ENCODE measurements around the gene ANKRD9.

Gene ANKRD9

DNA sequence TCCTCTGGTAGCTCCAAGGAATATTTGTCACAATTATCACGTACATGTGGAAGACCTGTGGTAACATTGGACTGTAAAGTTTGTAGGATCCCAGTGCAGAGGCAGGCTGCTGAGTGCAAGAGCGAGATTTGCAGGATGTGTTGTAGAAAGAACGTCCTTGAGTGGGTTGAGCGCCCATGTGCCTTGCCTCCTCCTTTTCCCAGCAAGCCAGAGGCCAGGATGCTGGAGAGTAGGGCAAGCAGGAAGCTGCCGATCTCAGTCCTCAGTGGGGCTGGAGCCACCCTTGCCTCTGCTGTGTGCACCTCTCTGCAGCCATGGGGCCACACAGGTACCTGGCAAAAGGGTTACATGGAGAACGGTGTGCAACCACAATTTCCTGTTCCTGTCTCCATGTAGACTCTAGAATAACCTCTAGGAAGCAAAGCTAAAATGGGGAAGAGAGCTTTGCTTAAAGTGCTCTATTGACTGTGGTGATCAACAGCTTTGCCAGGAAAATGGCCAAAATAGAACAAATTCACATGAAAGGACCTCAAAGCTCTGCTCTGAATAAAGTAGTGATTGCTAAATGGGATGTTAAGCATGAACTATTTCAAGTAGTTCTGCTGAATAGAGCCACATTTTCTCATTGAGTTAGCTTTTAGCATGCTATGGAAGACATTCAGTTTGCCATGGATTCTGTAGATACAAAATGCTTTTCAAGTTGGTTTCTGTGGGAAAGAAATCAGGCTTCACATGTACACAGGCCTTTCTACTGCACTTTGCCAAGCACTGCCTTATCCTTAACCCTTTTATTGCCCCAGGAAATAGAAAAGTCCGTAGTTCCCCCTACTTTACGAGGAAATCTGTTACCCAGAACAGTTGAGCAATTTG lies 37.4 kb downstream of the ANKRD9 start:
- no peak for DNase-seq (ENCODE audit: low spot score)

GRCh38 chr14:102469261-102469660 lies 40.3 kb downstream of the ANKRD9 start:
- DNase-seq (ENCODE audit: low spot score), result no peak

GRCh38 chr14:102464846-102465341 lies 44.7 kb downstream of the ANKRD9 start:
- no peak for DNase-seq (ENCODE audit: low spot score)

GRCh38 chr14:102464006-102464405 lies 45.6 kb downstream of the ANKRD9 start:
- DNase-seq (ENCODE audit: low spot score), result no peak

- no peak for DNase-seq (ENCODE audit: low spot score)
These were observed 47.2 kb downstream of the ANKRD9 start for GRCh38 chr14:102462391-102462790.

DNA sequence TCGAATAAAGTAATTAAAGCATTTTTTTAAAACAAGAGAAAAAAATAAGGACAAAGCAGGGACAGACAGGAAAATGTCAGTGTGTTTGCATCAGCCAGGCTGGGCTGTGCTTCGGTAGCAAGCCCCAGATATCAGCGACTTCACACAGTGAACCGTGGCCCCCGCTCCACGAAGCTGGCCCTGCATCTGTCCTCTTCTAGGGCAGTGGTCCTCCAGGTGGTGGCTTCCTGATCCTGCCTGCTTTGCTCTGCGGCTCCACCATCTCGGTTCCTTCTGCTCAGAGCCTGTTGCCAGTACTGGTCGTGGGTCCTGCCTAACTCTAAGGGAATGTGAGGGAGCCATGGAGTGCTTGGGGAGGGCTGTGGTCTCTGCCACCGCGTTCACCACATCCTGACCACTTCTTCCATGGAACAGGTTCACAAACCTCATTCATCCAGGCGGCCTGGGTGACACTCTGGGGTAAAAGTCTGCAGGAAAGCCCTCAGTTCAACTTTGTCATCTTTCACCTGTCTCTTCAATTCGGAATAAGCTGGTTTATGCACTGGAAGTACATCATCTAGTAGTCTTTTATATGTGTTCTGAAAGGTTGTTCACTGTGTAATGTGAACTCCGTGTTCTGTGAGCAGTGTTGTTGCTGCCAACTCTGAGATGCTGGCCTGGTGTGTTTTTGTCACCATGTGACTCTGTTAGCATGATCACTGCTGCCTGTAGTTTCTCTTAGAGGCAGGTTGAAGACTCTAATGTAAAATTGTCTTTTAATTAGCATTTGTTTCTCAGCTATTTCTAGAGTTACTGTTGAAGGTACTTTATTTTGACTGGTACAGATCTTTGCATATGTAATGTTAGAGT lies 47.9 kb downstream of the ANKRD9 start:
- no peak for DNase-seq (ENCODE audit: low spot score)

DNA sequence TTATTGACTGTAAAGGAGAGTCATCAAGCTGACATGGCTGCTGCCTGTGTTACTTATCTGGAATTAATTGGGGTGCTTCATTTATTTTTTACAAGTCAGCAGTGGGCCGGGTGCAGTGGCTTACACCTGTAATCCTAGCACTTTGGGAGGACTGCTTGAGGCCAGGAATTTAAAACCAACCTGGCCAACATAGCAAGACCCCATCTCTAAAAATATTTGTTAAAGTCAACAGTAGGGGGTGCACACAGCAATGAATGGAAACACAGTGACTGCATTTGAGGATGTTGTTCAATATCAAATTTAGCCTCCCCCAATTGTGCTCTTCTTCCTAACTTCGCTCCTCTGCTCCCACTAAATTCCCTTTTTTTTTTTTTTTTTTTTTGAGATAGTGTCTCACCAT lies 52.1 kb downstream of the ANKRD9 start:
- DNase-seq (ENCODE audit: low spot score), result no peak

GRCh38 chr14:102454711-102455110 lies 54.9 kb downstream of the ANKRD9 start:
- no peak for DNase-seq (ENCODE audit: low spot score)

DNA sequence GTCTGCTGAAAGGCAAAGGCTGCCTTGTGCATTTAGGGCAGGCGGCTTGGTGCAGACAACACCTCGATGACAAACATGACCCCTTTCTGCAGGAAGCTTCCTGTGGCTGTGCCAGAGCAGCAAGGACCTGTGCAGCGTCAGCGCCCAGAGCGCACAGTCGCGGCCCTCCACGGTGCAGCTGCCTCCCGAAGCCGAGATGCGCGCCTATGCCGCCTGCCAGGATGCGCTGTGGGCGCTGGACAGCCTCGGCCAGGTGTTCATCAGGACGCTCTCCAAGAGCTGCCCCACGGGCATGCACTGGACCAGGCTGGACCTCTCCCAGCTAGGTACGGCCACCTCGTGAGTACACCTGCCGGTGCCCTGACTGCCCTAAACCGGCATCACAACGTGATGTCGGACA lies 57.3 kb downstream of the ANKRD9 start:
- DNase-seq (ENCODE audit: low spot score), result no peak
